H9 (cell line): Measurements from ENCODE around the gene C19orf47. TPM values are rescaled to one million over a fixed set of nuclear protein-coding genes. Genes with fewer than 3 reads are reported as not detected.
A peak's percentile ranks its signal among the peaks of the same experiment; 100 is the strongest.

ENCODE experiments used
- DNase-seq: peaks from one replicate; pipeline ENCODE4 v3.0.0-alpha.2; 2017
- H2AFZ ChIP-seq: one replicate; pipeline ENCODE4 v1.6.1; 2013; ENCODE audit warnings: mild to moderate bottlenecking, low read length, control low read depth, moderate library complexity
- H2AK5ac ChIP-seq: 2 replicates; pipeline ENCODE4 v1.6.1; 2013; ENCODE audit warnings: low read length, control low read depth, mixed read lengths; ENCODE audit not compliant: insufficient read length
- H2BK120ac ChIP-seq: one replicate; pipeline ENCODE4 v1.6.1; 2013; ENCODE audit warnings: low read depth, mild to moderate bottlenecking, low read length, control low read depth, inconsistent platforms; ENCODE audit not compliant: poor library complexity, severe bottlenecking
- H2BK12ac ChIP-seq: 2 replicates; pipeline ENCODE4 v1.6.1; 2013; ENCODE audit warnings: low read length, control low read depth, mixed read lengths, low read depth; ENCODE audit not compliant: insufficient read length
- H2BK15ac ChIP-seq: 2 replicates; pipeline ENCODE4 v1.6.1; 2013; ENCODE audit warnings: low read depth, low read length, control low read depth
- H2BK20ac ChIP-seq: one replicate; pipeline ENCODE4 v1.6.1; 2013; ENCODE audit warnings: low read depth, mild to moderate bottlenecking, low read length, control low read depth, inconsistent platforms; ENCODE audit not compliant: poor library complexity, severe bottlenecking
- H2BK5ac ChIP-seq: 2 replicates; pipeline ENCODE4 v1.6.1; 2013; ENCODE audit warnings: low read length, control low read depth, mixed read lengths; ENCODE audit not compliant: insufficient read length
- H3K14ac ChIP-seq: 2 replicates; pipeline ENCODE4 v1.6.1; 2013; ENCODE audit warnings: low read length, control low read depth; ENCODE audit not compliant: insufficient read depth
- H3K18ac ChIP-seq: 2 replicates; pipeline ENCODE4 v1.6.1; 2013; ENCODE audit warnings: low read depth, mild to moderate bottlenecking, mixed read lengths, low read length, control low read depth; ENCODE audit not compliant: insufficient read length
- H3K23ac ChIP-seq: 2 replicates; pipeline ENCODE4 v1.6.1; 2013; ENCODE audit warnings: low read length, control low read depth, mixed read lengths, low read depth; ENCODE audit not compliant: insufficient read length
- H3K23me2 ChIP-seq: 2 replicates; pipeline ENCODE4 v1.6.1; 2013; ENCODE audit warnings: low read depth, mild to moderate bottlenecking, mixed read lengths, low read length, control low read depth; ENCODE audit not compliant: insufficient read length, poor library complexity, severe bottlenecking
- H3K27ac ChIP-seq: 2 replicates; pipeline ENCODE4 v1.5.1; 2013; ENCODE audit warnings: low read length, control low read depth, mixed read lengths, low read depth; ENCODE audit not compliant: insufficient read length
- H3K27me3 ChIP-seq: 2 replicates; pipeline ENCODE4 v1.6.1; 2013; ENCODE audit warnings: low read length, control low read depth, inconsistent platforms; ENCODE audit not compliant: insufficient read depth
- H3K4ac ChIP-seq: 2 replicates; pipeline ENCODE4 v1.6.1; 2013; ENCODE audit warnings: low read depth, mild to moderate bottlenecking, control low read depth, inconsistent platforms, low read length, moderate library complexity
- H3K4me1 ChIP-seq: 2 replicates; pipeline ENCODE4 v1.6.1; 2013; ENCODE audit warnings: low read length, control low read depth, inconsistent platforms; ENCODE audit not compliant: insufficient read depth
- H3K4me2 ChIP-seq: 2 replicates; pipeline ENCODE4 v1.6.1; 2013; ENCODE audit warnings: low read length, control low read depth, mixed read lengths; ENCODE audit not compliant: insufficient read length, insufficient read depth
- H3K56ac ChIP-seq: 2 replicates; pipeline ENCODE4 v1.6.1; 2013; ENCODE audit warnings: low read depth, mild to moderate bottlenecking, mixed read lengths, low read length, control low read depth; ENCODE audit not compliant: insufficient read length
- H3K79me1 ChIP-seq: 2 replicates; pipeline ENCODE4 v1.6.1; 2013; ENCODE audit warnings: low read depth, mild to moderate bottlenecking, moderate library complexity, low read length, control low read depth, inconsistent platforms; ENCODE audit not compliant: insufficient read depth, poor library complexity, severe bottlenecking
- H3K79me2 ChIP-seq: 2 replicates; pipeline ENCODE4 v1.6.1; 2013; ENCODE audit warnings: low read length, control low read depth, inconsistent platforms; ENCODE audit not compliant: insufficient read depth
- H3K9ac ChIP-seq: 2 replicates; pipeline ENCODE4 v1.6.1; 2013; ENCODE audit warnings: low read length, control low read depth, mixed read lengths; ENCODE audit not compliant: insufficient read length; ENCODE audit errors: extremely low read depth
- H3K9me3 ChIP-seq: one replicate; pipeline ENCODE4 v1.6.1; 2013; ENCODE audit warnings: low read depth, low read length, inconsistent platforms; ENCODE audit not compliant: control insufficient read depth
- H3T11ph ChIP-seq: one replicate; pipeline ENCODE4 v1.6.1; 2013; ENCODE audit warnings: mild to moderate bottlenecking, low read length, control low read depth, inconsistent platforms
- H4K20me1 ChIP-seq: one replicate; pipeline ENCODE4 v1.6.1; 2013; ENCODE audit not compliant: control insufficient read depth, insufficient read length, insufficient read depth
- H4K5ac ChIP-seq: 2 replicates; pipeline ENCODE4 v1.6.1; 2013; ENCODE audit warnings: low read depth, mild to moderate bottlenecking, mixed read lengths, low read length, control low read depth; ENCODE audit not compliant: insufficient read length
- H4K8ac ChIP-seq: replicated peaks from 2 replicates; pipeline ENCODE4 v1.6.1; 2013; ENCODE audit warnings: low read length, control low read depth, mixed read lengths, low read depth; ENCODE audit not compliant: insufficient read length
- H4K91ac ChIP-seq: 2 replicates; pipeline ENCODE4 v1.6.1; 2013; ENCODE audit warnings: low read depth, mild to moderate bottlenecking, moderate library complexity, mixed read lengths, low read length, control low read depth; ENCODE audit not compliant: insufficient read length
- H3K27ac Mint-ChIP-seq, 3 experiments: 2 replicates in 2 of 3; 3 replicates in 1 of 3; pipeline ENCODE4 v1.8.0; 2020 to 2021; ENCODE audit warnings: mixed read lengths in 3 of 3, mild to moderate bottlenecking in 1 of 3, moderate library complexity in 1 of 3
- H3K27me3 Mint-ChIP-seq: 2 replicates; pipeline ENCODE4 v1.8.0; 2021; ENCODE audit warnings: low read depth, mild to moderate bottlenecking, moderate library complexity, mixed read lengths
- H3K36me3 Mint-ChIP-seq, 3 experiments: 2 replicates in 2 of 3; 3 replicates in 1 of 3; pipeline ENCODE4 v1.8.0; 2020 to 2021; ENCODE audit warnings: low read depth in 3 of 3, mixed read lengths in 3 of 3; ENCODE audit not compliant: insufficient read depth in 1 of 3
- H3K4me1 Mint-ChIP-seq, 2 experiments: 2 replicates each; pipeline ENCODE4 v1.8.0; 2020; ENCODE audit warnings: mixed read lengths in 2 of 2
- H3K4me3 Mint-ChIP-seq, 2 experiments: 2 replicates in 1 of 2; 3 replicates in 1 of 2; pipeline ENCODE4 v1.8.0; 2020 to 2021; ENCODE audit warnings: mild to moderate bottlenecking in 2 of 2, mixed read lengths in 2 of 2, moderate library complexity in 1 of 2
- H3K9me3 Mint-ChIP-seq, 2 experiments: 2 replicates in 1 of 2; 3 replicates in 1 of 2; pipeline ENCODE4 v1.8.0; 2020; ENCODE audit warnings: mild to moderate bottlenecking in 2 of 2, mixed read lengths in 2 of 2, moderate library complexity in 1 of 2
- WGBS: extraction: QIAGEN DNeasy Blood & Tissue Kit; methylation state at CpG from one replicate; pipeline ENCODE4 v1.1.7; 2013; ENCODE audit warnings: missing lambda C conversion rate, low lambda C conversion rate, mixed read lengths; ENCODE audit not compliant: insufficient read length; ENCODE audit errors: extremely low coverage; 5-methylcytosine and 5-hydroxymethylcytosine counted together
- total RNA-seq: library from RNA; stranded (reverse); gene quantifications from 2 replicates; pipeline ENCODE4 v1.2.1, GENCODE V29; 2021
- TF ChIP-seq, protein P1 (sequence below): fragments of 200-600 bp; sonication (generic); conservative IDR thresholded peaks from 3 replicates; pipeline ENCODE4 v1.8.0; 2021; ENCODE audit warnings: antibody characterized with exemption, mild to moderate bottlenecking

Gene C19orf47
- total RNA-seq, 1 experiment from 2014 or later: 19.4 TPM

- Histone ChIP-seq H3K9me3 (no peaks in the 10 kb centered on the region), H3K27me3 (no peaks in the 10 kb centered on the region), H3K23me2 (no peaks in the 10 kb centered on the region), H2BK15ac (no peak overlapping the region), H2AK5ac (no peak overlapping the region), H2BK5ac (no peak overlapping the region), H3K23ac (no peak overlapping the region), H3K9ac (no peak overlapping the region), H4K20me1 (no peaks in the 10 kb centered on the region), H3K56ac (no peak overlapping the region), H2BK12ac (no peak overlapping the region), H2BK120ac (no peak overlapping the region), H4K5ac (no peak overlapping the region), H3K79me1 (no peaks in the 10 kb centered on the region), H3T11ph (no peak overlapping the region), H2AFZ (no peak overlapping the region), H3K18ac (no peak overlapping the region), H3K14ac (no peak overlapping the region), H3K4ac (no peak overlapping the region), H4K8ac (no peak overlapping the region), H3K4me2 (no peak overlapping the region), H2BK20ac (no peak overlapping the region), H3K4me1 (no peaks in the 10 kb centered on the region), H3K27ac (no peak overlapping the region), H4K91ac (no peak overlapping the region), H3K79me2 (no peaks in the 10 kb centered on the region)
- no peak overlapping the region for H3K4me3 Mint-ChIP-seq
- H3K4me1 Mint-ChIP-seq: peaks cover 0 to 4% of the 10 kb centered on the region in 2 experiments; a peak in 1 of 4 replicates
- H3K27me3 Mint-ChIP-seq: no peaks in the 10 kb centered on the region
- H3K36me3 Mint-ChIP-seq: peaks cover 2 to 32% (median 10%) of the 10 kb centered on the region in 3 experiments
- TF ChIP-seq, protein P1, sequence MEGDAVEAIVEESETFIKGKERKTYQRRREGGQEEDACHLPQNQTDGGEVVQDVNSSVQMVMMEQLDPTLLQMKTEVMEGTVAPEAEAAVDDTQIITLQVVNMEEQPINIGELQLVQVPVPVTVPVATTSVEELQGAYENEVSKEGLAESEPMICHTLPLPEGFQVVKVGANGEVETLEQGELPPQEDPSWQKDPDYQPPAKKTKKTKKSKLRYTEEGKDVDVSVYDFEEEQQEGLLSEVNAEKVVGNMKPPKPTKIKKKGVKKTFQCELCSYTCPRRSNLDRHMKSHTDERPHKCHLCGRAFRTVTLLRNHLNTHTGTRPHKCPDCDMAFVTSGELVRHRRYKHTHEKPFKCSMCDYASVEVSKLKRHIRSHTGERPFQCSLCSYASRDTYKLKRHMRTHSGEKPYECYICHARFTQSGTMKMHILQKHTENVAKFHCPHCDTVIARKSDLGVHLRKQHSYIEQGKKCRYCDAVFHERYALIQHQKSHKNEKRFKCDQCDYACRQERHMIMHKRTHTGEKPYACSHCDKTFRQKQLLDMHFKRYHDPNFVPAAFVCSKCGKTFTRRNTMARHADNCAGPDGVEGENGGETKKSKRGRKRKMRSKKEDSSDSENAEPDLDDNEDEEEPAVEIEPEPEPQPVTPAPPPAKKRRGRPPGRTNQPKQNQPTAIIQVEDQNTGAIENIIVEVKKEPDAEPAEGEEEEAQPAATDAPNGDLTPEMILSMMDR: no peak
- WGBS: no CpG with 5 or more reads among the region's 7 CpGs
- H3K9me3 Mint-ChIP-seq: no peaks in the 10 kb centered on the region; a peak in 1 of 5 replicates
- peak overlapping the region in 1 of 3 experiments; percentile 71; a peak in 1 of 7 replicates for H3K27ac Mint-ChIP-seq
- no peak for DNase-seq
Measured at GRCh38 chr19:40317338-40317737, 30.9 kb downstream of the C19orf47 start.
